Stimulated activated CD4-positive, alpha-beta T cell treated with anti-CD3 and anti-CD28 coated beads, Interleukin-15, amount 100 ng/mL, for 1 hour (primary cell): Measurements from ENCODE around the gene GBA2.

Experiments
- DNase-seq, 2 donors: peaks; one replicate each; pipeline ENCODE4 v3.0.0-alpha.2; 2020; ENCODE audit warnings: low read depth in 1 of 2, low spot score in 1 of 2

The GBA2 gene

GRCh38 chr9:35738924-35739323 is 10.1 kb downstream of the GBA2 start:
- DNase-seq = no peak

DNA sequence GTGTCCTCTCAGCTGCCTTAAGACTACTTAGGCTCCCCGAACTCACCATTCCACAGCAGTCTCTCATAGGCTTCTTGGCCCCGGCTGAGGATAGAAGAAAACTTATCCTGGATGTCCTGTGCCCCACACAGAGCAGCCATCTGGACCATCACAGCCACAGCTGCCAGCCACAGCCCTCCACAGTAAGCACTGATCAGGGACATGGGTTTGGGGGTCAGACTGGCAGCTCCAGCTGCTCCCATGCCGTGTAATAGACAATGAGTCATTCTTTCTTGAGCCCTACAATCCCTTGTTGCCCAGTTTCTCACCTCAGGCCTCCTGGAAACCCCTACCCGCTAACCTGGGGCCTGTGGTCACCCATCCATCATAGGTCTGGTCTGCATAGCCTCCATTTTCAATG is 10.8 kb downstream of the GBA2 start:
- no peak for DNase-seq

GRCh38 chr9:35737143-35737542 is 11.9 kb downstream of the GBA2 start:
- DNase-seq = no peak

DNA sequence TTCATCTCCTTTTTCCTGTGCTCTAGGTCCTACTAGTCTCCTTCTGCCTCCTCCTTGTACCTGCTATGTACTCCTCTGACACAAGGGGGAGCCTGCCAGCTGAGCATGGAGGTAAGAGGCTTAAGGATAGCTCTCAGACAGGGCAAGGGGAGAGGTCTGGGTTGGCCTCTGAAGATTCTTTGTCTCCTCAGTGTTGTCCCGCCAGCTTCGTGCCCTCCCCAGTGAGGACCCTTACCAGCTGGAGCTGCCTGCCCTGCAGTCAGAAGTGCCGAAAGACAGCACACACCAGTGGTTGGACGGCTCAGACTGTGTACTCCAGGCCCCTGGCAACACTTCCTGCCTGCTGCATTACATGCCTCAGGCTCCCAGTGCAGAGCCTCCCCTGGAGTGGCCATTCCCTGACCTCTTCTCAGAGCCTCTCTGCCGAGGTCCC is 12.8 kb downstream of the GBA2 start:
- DNase-seq = peak; percentile 27 to 40

GRCh38 chr9:35734096-35734495 is 14.9 kb downstream of the GBA2 start:
- DNase-seq = no peak

GRCh38 chr9:35732800-35733541 is 16.1 kb downstream of the GBA2 start:
- no peak for DNase-seq

- DNase-seq = peak; percentile 94 to 97
Measured at GRCh38 chr9:35732185-35732799, 16.7 kb downstream of the GBA2 start, which contains the start of the genes CREB3 and TLN1. TSS of gene CREB3 (plus strand) at chr9:35732666. CDS start at chr9:35732773, 107 bp downstream. TSS of gene TLN1 (minus strand) at chr9:35732195. CDS start at chr9:35725694, 6,501 bp downstream.

- no peak for DNase-seq
Measured at GRCh38 chr9:35731415-35732184, 17.4 kb downstream of the GBA2 start.

DNA sequence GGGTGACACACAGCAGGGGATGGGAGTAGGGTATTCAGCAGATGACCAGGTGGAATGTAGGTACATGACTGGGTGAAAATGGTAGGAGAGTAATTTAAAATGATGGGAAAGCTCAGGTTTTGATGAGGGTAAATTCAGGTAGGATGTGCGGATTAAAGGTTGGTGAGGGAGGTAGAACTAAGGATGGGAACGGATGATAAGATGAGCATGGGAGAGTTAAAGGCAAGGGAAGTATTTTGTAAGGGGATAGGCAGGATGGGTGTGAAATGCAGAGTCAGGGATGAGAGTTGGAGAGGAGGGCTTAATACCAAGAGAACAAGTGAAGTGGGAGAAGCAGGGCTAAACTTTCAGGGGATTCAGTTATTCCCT is 18.6 kb downstream of the GBA2 start:
- DNase-seq = no peak

GRCh38 chr9:35729700-35730485 is 19.1 kb downstream of the GBA2 start:
- DNase-seq = no peak

DNA sequence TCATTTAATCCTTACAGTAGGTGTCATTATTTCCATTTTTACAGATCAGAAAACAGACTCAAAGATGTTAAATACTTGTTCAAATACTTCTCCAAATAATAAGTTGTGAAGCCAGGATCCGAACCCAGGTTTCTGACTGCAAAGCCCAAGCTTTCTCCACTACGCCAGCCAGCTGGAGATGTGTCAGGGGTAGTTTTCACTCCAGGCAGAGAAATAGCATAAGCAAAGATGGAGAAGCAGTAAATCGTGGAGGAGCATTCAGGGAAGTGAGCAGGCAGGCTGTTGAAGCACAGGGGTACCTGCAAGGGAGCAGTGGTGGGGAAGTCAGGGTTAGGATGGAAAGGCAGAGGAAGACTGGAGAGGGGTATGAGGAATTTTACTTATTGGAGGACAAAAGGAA is 19.9 kb downstream of the GBA2 start:
- no peak for DNase-seq

DNA sequence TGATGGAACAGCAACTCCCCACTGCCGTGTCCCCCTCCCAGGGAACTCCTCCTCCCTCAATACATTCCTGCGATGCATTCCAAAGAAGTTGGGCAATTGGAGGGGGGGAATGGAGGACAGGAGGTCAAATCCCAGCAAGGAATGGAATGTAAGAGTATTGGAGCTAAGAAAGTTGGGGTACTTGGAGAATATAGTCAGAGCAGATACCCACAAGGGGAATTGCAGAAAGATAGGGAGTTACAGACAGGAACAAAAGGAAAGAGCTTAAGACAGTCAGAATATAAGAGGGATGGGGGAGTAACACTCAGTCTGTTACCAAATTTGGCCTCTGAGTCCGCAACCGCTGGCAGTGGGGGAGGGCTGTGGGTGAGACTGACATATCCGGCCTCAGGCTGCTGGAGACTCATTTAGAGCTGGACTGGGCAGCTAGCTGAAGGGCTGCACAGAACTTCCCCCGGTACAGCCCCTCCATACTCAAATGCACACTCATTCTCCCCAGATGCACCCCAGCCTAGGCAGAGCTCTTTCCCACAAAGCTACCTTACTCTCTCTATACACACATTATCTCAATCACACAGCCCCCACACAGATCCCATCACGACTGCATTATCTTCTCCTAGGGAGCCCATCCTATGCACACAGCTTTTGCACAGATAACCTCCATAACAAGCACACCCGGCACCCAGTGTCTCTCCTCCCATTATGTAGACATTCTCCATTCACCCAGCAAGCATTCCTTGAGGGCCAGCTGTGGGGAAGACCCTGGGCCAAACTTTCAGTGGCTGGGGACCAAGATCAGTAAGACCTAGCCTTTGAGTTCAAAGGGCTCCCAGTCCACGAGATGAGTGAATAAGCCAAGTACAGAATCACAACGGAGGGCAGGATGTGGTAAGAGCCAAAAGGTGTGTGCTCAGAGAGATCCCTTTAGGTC is 20.7 kb downstream of the GBA2 start:
- no peak for DNase-seq

GRCh38 chr9:35727676-35728040 is 21.4 kb downstream of the GBA2 start:
- DNase-seq = no peak

DNA sequence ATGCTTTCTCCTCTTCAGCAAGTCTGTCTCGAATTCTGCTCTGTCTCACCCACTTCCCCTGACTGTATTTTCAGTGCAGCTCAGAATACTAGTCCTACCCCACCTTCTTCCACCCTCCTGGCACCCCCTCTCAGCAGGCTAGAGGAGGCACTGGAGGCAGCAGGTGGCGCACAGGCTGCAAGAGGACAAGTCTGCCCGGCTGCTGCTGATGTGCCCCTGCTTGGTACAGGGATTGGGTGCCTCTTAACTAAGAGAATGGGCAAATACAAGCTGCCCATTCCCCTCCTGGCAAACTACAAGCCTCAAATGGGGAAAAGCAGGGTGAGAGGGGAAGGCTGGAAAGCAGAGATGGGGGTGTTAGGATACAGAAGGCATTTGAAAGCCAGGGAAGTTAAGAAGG is 22.1 kb downstream of the GBA2 start:
- no peak for DNase-seq

- no peak for DNase-seq
Measured at GRCh38 chr9:35725362-35725761, 23.7 kb downstream of the GBA2 start.

DNA sequence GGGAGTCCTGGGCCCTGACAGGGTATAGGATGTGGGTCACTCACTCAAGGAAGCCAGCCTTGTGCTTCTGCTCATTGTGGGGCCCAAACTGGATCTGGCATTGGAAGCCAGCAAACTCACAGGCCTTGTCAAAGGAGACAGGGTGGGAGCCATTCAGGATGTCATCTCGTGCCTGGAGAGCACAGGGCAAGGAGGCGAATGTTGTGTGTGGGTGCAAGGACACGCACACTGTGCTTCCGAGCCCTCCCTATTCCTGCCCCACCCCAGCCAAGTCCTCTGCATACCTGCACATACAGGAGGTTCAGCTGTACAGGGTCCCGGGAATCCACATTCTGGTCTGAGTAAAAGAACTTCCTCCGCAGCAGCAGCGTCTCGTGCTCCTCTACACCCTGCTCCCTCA is 25.1 kb downstream of the GBA2 start:
- no peak for DNase-seq

GRCh38 chr9:35723426-35723825 is 25.6 kb downstream of the GBA2 start:
- DNase-seq = no peak

- no peak for DNase-seq
Measured at GRCh38 chr9:35719546-35719945, 29.5 kb downstream of the GBA2 start.

DNA sequence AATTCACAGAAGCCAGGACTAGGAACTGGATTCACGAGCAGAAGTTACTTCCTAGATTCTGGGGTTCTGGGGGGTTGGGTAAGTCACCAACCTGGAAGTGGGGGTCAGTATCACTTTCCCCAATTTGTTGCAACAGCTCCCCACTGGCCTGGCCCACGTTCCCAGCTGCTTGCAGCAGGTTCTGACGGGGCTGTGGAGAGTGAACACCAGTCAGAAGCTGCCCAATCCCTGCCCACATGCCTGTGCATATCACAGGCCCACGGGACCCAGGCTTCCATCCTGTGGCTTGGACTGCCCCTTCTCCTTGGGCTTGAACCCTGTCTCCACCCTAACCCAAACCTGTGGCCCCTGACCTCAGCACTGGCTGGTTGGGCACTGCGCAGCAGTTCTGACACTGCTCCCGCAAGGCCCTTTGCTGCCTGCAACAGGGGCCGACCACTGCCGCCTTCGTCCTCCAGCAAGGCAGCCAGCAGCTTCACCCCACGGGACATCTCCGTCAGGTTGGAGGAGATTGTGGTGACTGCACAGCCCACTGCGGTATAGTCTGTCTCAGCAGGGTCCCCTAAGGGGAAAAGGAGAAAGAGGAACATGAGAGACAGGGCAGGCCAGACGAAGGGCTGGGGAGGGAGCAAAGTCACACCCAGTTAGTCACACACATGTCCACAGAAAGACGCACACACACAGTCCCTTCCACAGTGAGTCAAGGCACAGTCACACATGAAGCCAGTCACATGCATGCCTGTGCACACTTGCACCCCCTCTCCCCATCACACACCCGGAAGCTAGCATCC is 30.1 kb downstream of the GBA2 start:
- no peak for DNase-seq
